Measurements from ENCODE around the gene PTPRM.
"Not testable (repeated sequence)": the region's sequence is repeated elsewhere in the genome, so short reads cannot be mapped to it uniquely, and the experiment has no call there.

The PTPRM gene

DNA sequence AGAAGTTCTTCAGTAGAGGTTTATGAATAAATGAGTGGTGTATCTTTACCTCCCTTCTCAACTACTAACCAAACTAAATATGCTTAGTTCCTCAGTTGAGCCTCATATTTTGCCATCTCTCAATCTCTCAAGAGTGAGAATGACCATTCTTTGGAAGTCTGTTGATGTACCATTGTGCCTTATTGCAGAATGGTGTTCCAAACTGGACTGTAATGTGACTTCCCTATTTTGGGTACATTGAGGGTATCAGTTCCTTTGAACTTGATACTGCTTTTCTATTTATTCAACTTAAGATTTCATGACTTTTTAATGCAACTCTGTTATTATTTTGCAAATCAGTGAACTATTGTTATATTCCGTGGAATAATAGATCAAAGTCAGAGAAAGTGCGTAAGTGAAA lies 159.4 kb downstream of the PTPRM start:
- no peak for DNase-seq (ENCODE audit: low read depth)

DNA sequence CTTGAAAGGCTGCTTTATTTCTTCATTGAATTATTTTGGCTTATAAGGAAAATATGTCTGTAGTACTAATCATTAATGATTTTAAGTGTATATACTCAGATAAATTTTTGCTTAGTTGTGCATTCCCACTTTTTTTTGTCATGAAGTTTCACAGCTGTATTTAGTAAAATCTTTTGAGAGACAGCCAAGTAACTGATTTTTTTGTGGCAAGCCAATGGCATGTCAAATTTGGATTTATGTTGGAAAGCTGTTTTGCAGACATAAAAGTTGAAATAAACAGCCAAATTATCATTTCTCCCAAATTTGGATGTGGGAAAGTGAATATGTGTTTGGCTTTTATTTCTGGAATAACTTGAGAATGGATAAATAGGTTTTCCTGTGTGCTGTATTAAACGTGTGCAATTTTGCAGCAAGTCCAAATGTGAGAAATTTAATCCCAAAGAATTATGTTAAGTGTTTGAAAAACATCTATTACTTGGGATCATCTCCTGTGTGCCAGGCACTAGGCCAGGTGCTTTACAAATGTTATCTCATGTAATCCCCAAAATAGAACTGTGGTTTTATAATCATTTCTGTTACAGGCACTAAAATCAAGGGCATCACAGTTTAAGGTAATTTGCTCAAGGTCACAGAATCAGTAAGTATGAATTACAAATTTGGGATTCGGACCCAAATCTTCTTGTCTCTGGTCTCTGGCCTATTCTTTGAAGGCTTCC lies 160.4 kb downstream of the PTPRM start:
- no peak for DNase-seq (ENCODE audit: low read depth)

DNA sequence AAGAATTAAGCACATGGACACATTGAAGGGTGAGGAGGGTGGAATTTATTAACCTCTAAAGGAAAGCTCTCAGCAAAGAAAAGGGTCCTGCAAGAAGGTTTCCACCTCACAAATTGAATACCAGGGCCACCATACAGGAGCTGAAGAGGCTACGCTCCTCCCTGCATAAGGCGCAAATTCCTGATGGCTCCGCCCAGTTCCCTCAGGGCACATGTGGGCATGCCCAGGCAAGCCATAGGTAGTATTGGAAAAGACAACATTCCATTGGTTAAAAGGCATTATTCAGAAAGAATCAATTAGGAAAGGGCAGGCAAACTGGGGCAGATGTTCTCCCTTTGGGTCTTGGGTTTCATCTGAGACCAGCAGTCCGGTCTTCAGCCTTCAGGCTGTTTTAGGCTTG lies 161.2 kb downstream of the PTPRM start:
- DNase-seq (ENCODE audit: low read depth) = no peak

DNA sequence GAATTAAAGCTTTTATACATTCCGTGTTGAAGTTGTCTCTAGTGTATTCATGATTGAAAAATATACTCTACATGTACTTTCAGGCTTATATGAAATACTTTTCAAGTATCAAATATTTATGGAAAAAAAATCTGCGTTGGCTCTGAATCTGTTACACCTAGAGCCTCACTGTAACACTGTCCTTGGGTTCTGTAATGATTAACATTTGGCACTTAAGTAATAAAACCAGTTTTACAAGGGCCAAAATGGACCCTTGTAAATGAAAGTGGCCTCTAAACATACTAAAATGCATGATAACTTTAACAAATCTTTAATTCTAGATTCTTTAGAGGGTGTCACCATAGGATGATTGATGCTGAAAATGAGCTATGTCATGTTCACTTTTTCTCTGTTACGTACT lies 162.8 kb downstream of the PTPRM start:
- no peak for DNase-seq (ENCODE audit: low read depth)

DNA sequence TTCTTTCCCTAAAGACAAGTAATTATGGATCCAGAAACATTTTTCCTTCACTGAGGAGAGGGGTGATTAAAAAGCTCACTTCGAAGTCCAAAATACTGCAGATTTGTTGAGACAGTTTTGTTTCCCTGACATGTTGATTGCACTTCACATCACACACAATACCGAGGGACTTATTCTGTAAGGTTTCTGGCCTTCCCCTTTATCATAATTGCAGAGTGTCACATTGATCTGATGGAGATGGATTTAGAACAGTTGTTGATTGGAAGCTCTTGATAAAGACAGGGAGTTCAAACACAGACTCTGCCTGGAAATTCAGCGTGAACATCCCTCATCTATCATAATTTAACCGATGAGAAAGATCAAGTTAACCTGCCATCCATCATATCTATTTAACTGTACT lies 163.6 kb downstream of the PTPRM start:
- no peak for DNase-seq (ENCODE audit: low read depth)

DNA sequence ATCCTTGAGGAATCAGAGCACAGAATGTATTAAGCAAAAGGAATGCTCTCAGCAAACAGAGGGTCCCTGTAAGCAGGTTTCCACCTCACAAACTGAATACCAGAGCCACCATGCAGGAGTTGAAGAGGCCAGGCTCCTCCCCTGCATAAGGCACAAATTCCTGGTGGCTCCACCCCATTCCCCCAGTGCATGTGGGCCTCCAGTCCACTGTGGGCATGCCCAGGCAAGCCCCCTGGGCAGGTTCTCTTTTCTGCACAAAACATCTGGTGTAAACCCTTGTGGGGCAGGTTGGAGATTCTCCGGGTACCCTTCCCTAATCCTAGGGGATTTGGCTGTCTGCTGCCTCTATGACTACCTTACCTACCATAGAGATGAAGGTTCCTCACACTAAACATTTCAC lies 166.5 kb downstream of the PTPRM start:
- no peak for DNase-seq (ENCODE audit: low read depth)

DNA sequence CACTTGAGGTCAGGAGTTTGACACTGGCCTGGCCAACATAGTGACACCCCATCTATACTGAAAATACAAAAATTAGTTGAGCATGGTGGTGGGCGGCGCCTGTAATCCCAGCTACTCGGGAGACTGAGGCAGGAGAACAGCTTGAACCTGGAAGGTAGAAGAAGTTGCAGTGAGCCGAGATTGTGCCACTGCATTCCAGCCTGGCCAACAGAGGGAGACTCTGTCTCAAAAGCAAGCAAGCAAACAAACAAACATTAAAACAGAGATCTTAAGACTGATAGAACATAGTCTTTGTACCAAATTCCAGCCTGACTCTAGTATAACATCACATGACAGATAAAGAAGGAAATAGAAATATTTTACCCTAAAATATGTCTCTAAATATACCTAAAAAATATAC lies 168.1 kb downstream of the PTPRM start:
- DNase-seq (ENCODE audit: low read depth) = no peak

DNA sequence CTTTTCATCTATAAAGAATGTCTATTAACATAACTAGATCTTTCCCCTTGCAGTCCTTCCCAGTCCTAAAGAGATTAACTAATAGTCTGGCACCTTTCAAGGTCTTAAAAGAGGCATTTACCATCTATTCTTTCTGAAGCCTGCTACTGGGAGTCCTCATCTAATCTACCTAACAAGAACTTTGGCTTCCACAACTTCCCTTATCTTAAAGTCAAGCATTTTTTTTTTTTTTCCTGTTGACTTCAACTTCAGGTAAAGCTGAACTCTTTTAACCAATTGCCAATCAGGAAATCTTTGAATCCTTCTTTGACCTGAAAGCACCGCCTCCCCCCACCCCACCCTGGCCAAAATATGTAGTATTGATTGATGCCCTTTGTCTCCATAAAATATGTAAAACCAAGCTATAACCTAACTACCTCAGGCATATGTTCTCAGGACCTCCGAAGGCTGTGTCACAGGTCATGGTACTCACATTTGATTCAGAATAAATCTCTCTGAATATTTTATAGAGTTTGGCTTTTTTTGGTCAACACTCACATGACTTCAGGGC lies 168.6 kb downstream of the PTPRM start:
- no peak for DNase-seq (ENCODE audit: low read depth)

DNA sequence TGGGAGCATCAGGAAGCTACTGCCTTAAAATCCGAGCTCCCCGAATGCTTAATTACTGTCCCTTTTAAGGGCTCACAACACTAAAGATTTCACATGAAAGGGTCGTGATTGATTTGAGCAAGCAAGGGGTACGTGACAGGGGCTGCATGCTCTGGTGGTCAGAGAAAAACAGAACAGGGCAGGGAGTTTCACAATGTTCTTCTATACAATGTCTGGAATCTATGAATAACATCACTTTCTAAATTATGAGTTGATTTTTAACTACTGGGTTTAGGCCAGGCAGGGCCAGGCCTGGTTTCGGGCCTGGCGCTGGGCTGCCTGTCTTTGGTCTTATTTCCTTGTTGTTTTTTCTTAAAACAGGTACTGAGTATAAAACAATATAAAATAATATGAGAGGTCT lies 169.4 kb downstream of the PTPRM start:
- not testable (repeated sequence) for DNase-seq (ENCODE audit: low read depth)

DNA sequence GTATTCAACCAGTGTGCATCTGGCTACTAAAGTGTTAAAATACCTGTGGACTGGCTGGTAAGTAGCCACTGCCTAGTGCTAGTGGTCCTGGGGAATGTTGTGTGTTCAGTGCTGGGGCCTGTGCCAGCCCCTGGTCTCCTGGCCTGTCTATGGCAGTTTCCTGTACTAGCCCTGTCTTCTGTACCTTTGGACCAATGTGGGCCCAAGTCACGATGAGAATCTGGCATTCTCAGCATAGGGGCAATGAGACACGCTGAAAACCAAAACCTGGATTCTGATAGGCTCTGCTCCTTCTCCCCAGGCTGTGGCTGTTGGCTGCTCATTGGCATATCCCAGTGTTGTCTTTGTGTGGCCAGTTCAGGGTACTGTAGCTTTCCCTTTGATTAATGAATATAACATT lies 170.4 kb downstream of the PTPRM start:
- DNase-seq (ENCODE audit: low read depth) = no peak

DNA sequence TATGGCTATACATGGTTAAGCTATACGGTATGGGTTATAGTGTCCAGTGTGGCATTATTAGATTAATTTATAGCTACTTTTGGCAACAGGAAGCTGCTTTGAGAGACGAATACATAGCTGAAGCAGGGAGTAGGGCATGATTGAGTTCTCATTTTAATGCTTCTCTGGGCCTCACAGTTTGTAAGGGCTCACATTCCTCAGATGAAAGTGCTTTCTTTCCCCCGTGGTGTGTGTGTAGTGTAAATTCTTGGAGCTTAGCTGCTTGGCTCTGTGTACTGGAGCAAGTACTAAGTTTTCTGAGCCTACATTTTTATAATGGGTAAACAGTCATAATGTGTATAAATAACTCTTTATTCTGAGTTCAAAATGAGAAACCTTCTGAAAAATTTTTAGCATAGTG lies 173.7 kb downstream of the PTPRM start:
- DNase-seq (ENCODE audit: low read depth) = no peak

DNA sequence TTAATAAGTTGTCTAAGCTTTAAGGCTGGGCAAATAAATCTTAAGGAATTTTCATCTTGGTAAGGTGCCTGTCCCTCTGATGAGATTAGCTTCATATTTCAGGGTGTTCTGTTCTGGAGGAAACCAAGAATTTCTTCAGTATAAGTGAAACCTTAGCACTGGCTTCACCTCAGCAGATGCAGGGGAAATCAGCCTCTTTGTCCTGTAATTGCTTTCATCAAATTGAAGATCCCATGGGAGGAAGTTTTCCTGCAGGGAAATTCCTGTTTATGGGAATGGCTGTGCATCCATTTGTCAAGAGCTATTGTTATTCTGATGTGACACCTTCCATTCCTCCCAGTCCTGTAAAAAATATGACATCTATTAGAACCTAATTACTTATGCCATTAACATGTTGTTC lies 174.5 kb downstream of the PTPRM start:
- no peak for DNase-seq (ENCODE audit: low read depth)

DNA sequence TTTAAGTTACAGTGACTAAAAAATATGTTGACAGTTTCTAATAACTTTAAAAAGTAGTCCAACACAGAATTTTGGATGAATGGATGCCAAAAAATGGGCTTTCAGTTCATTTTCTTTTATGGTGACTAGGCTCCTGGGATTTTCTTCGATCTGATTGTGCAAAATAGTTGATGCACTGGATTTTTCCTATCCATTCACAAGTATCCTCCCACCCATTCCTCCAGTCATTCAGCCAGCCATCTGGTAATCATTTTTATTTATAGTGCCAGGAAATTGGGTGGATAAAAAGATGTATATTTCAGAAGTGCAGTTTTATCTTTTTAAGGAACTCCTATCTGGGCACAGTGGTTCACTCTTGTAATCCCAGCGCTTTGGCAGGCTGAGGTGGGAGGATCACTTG lies 175.1 kb downstream of the PTPRM start:
- DNase-seq (ENCODE audit: low read depth) = no peak

DNA sequence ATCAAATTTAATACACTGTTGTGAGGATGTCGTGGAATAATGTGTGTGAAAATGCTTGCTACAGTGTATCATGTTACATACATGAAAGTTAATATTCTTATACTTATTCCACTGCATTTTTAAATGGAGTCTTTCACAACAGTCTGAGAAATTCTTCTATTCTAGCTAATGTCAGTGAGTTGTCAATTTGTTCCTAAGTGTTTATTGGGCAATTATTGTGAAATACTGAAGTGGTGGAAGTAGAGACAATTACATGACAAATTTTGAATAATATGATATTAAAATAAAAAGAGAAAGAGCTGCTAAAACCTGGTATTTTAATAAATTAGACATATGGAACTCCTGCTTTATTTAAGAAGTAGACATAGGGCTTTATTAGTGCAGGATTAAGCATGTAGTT lies 176.1 kb downstream of the PTPRM start:
- no peak for DNase-seq (ENCODE audit: low read depth)

DNA sequence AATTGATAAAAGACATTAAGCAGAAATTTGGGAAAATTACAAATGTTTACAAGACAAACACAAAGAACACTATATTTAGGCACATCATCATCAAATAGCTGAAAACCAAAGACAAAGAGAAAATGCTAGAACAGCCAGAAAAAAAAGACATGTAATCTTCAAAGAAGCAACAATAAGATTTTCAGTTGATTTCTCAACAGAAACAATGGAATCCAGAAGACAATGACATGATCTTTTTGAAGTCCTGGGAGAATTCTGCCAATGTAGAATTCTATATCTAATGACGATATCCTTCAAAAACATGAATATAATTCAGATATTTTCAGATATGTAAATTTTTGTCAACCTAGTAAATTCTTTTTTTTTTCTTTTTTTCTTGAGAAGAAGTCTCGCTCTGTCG lies 179.0 kb downstream of the PTPRM start:
- no peak for DNase-seq (ENCODE audit: low read depth)

DNA sequence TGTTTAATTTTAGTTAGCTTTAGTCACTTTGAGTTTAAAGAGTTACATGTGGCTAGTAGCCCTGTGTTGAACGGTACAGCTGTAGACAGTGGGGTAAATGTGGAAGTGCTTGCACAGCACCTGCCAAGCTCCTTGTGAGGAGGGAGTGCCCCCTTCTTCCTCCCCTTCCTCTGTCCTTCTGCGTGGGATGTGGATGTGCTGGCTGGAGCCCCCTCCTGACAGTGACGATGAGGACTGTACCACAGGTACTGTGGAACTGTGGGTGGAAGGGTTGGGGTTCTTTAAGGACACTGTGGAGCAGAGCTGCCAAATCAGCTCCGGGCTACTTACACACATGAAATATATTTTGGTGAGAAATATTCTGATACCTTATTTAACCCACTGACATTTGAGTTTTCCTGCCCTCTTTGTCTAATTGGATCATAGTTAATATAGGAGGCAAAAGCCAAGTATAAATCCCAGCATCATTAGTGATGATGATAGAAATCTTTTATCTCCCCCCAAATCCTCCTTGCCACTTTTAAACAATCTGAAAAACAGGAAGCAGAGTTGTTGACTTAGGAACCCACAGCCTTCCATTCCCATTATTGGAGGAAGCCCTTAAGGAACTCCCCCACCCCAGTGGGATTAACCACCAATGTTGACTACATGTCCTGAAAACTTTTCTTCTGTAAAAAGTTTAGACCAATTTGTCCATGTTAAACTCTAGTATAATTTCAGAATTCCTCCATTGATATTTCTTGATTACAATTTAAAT lies 181.3 kb downstream of the PTPRM start:
- DNase-seq (ENCODE audit: low read depth) = no peak

DNA sequence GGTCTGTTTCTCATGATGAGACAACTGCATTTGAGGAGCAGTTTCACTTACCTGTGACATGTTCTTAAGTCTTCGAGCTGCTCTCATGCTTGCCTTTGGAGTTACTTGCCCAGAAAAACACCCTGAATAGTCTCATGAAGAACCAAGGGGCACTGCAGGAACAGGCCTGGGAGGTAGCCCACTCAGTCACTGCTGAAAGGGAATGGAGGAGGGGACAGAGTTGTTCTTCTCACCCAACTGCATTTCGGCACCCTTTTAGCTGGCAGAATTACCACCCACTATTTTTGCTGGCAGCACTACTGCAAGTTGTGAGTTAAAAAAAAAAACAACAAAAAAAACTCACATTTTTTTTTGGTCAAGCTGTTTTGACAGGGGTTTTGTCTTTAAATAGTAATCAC lies 181.9 kb downstream of the PTPRM start:
- DNase-seq (ENCODE audit: low read depth) = no peak

DNA sequence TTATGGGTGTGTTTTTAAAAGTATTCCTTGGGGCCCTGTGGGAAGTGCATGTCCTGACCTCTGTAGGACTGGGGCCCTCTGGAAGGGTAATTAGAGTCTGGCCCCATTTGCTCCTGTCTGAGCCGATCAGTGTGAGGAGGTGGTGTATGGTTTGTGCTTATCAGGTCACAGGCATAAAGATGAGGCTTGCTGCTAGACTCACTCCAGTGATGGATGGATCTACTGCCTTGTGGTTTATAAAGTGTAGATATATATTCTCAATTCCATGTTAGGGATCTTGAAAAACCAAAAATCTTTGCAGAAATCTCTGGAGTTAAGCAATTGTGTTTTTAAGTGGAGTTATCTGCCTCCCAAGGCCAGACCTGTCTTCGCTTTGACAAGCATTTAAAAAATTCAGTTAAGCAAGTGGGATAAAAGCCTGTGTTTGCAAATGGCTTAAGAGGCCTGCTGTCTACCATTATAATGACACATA lies 182.4 kb downstream of the PTPRM start:
- no peak for DNase-seq (ENCODE audit: low read depth)

DNA sequence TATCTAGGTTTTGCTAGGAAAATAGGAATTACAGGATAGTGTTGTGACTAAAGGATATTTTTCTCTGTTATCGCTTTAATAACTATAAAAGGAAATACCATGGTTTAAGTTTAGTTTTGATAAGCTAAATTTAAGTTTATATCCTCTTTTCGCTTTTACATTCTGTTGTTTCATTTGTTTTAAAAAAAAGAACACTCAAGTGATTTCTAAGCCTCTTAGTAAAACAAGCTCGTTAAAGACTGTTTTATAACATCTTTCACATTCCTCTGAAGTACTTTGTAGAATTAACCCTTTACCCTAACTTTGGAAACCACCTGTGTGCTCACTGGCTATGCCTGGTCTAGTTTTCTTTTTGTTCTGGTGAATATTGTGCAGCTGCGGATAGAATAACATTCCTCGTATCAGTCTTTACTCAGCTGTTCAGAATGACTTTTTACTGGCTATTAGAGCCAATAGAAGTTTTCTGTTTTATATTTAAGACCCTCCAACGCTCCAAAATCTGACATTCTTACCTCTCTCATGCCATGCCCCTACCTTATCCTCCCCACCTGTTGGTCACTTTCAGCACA lies 183.1 kb downstream of the PTPRM start:
- no peak for DNase-seq (ENCODE audit: low read depth)

DNA sequence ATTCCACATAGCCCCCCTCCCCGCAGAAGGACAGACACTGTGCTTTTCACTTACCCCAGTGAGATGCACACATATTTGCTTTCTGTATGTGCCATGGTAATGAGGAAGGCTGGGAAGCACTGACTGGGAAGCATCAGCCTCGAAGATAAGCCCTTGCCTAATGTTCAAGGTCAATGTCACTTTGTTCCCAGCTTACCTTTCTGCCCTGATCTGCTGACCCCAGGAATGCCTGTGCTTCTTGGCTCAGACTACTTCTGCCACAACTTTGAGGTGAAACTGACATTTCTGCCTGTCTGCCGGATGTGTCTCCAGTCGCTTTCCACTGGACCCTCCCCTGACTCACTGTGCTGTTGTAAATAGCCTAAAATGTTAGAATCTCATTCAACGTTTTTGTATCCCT lies 183.8 kb downstream of the PTPRM start:
- DNase-seq (ENCODE audit: low read depth) = no peak

DNA sequence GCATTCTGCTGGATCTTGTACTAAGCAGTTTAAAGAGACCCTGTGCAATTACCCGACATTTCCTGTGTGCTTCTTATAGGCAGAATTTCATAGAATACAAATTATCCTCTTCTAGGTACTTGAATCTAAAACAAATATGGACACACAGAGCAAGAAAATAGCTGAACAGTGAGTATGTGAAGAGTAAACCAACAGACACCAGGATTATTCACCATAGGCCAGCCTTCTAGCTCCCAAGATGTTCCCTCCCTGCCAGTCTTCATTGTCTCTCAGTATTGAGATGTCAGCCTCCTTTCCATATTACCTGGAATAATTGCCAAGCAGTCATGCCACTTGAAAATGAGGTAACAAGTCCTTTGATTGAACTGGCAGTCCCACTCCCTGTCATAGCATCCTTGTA lies 187.1 kb downstream of the PTPRM start:
- no peak for DNase-seq (ENCODE audit: low read depth)

DNA sequence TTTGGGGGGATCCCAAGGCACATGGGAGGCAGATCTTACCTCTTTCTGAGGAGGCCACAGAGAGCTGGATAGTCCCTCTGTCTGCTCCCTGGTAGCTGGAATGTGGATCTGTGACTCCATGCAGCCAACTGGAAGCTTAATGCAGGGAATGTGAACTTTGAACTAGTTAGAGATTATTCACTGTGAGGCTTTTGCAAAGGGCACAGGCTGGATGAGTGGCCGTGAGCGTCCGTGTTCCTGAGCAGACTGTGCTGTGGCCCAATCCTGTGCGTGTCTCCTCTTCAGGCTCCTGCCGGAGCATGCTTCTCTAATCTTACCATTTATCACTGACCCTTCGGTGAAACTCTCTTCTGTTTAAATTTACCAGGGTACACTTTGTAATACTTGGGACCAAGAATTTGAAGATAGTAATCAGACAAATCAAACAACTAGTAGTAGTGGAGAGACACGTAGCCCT lies 187.6 kb downstream of the PTPRM start:
- no peak for DNase-seq (ENCODE audit: low read depth)

Data from stimulated activated CD8-positive, alpha-beta memory T cell treated with anti-CD3 and anti-CD28 coated beads, Interleukin-7, amount 100 ng/mL, for 24 hours (primary cell).